ENCODE results near the gene CAMSAP1. TPM values are rescaled to one million over a fixed set of nuclear protein-coding genes. Genes with fewer than 3 reads are reported as not detected.

CAMSAP1 gene
- total and polyA plus RNA-seq, 9 of the 15 experiments (the other 6 are each of a cell fraction or from before 2014, with no cell fraction given): 1.5 to 28.8 (median 14.3) TPM

DNA sequence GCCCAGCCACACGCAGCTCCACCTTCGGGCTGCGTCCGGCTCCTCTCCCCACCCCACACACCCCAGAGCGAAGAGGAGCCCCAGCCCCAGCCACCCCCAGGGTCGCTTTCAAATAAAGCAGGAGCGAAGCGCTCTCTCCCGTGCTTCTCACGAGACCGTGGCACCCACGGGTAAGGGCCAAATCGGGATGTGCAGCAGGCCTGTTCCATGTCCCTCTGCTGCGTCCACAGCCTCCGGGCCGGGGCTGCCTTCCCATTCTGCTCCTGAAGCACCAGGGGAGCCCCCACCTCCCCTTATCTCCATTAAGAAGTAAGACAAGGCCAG, 145.5 kb downstream of the CAMSAP1 start:
- DNase-seq (ENCODE audit: extremely low read depth in 1 of 4, low spot score in 3 of 4): no peak
- in situ Hi-C loops (cut with MboI) (no loop called here), intact Hi-C loops (cut with micrococcal nuclease) (no loop called here)
- Histone ChIP-seq H3K27ac (ENCODE audit: extremely low read depth, low read depth, low read length) (no peak overlapping the region), H3K36me3 (ENCODE audit: control insufficient read depth, insufficient read depth, low read length) (no peaks in the 10 kb centered on the region), H3K4me2 (ENCODE audit: insufficient read depth, low read length) (no peak overlapping the region), H3K9me1 (ENCODE audit: control insufficient read depth, insufficient read depth, low read length) (no peaks in the 10 kb centered on the region), H2AFZ (ENCODE audit: low read depth, low read length) (no peak overlapping the region), H3K27me3 (ENCODE audit: control insufficient read depth in 2 of 2, insufficient read depth in 2 of 2, low read length in 2 of 2) (peaks cover 5 to 58% of the 10 kb centered on the region in 2 experiments; a peak in 4 of 5 replicates), H3K9me3 (replicated peaks; ENCODE audit: control insufficient read depth, insufficient read depth, low read depth, low read length) (peaks cover 3% of the 10 kb centered on the region; the same call in 1 of the 2 replicates), H3K4me1 (replicated peaks in 1 of 2; ENCODE audit: control insufficient read depth in 2 of 2, insufficient read depth in 2 of 2, low read length in 2 of 2) (peaks cover 0 to 26% of the 10 kb centered on the region in 2 experiments; a peak in 1 of 5 replicates), H3K79me2 (ENCODE audit: control insufficient read depth, insufficient read depth, low read length) (no peaks in the 10 kb centered on the region), H4K20me1 (replicated peaks; ENCODE audit: control insufficient read depth, insufficient read depth, low read length) (peaks cover 5% of the 10 kb centered on the region; the same call in 1 of the 2 replicates), H3K4me3 (no peak overlapping the region), H3K9ac (ENCODE audit: insufficient read depth in 1 of 2, low read depth in 2 of 2, low read length in 2 of 2) (no peak overlapping the region)
- no peak for FAIRE-seq
- ATAC-seq: no peak
- 9% methylated on average over 15 of the region's 16 CpGs for WGBS (ENCODE audit: insufficient coverage, low coverage, missing lambda C conversion rate)
- ChIA-PET CTCF (ENCODE audit: low intra/inter-chr PET ratio) (no interaction called here), POLR2A (no interaction called here)
- no TSS peak for BruUV-seq (replicated peaks)
- no peak for TF ChIP-seq ZNF384 (IDR thresholded peaks at IDR 0.05; ENCODE audit: low read depth, low read length)
- no peak for TF ChIP-seq ZNF589 (CRISPR knock-in tag; IDR thresholded peaks at IDR 0.05; ENCODE audit: low read depth)
- TF ChIP-seq ZNF707 (CRISPR knock-in tag; conservative IDR thresholded peaks at IDR 0.05): no peak
- TF ChIP-seq MLX (CRISPR knock-in tag; conservative IDR thresholded peaks at IDR 0.05): no peak
- TF ChIP-seq ZNF23 (CRISPR knock-in tag; IDR thresholded peaks at IDR 0.05): no peak
- TF ChIP-seq TAL1 (IDR thresholded peaks at IDR 0.05): no peak
- TF ChIP-seq RHOXF2B (CRISPR knock-in tag; conservative IDR thresholded peaks at IDR 0.05): no peak
- TF ChIP-seq, protein P1, sequence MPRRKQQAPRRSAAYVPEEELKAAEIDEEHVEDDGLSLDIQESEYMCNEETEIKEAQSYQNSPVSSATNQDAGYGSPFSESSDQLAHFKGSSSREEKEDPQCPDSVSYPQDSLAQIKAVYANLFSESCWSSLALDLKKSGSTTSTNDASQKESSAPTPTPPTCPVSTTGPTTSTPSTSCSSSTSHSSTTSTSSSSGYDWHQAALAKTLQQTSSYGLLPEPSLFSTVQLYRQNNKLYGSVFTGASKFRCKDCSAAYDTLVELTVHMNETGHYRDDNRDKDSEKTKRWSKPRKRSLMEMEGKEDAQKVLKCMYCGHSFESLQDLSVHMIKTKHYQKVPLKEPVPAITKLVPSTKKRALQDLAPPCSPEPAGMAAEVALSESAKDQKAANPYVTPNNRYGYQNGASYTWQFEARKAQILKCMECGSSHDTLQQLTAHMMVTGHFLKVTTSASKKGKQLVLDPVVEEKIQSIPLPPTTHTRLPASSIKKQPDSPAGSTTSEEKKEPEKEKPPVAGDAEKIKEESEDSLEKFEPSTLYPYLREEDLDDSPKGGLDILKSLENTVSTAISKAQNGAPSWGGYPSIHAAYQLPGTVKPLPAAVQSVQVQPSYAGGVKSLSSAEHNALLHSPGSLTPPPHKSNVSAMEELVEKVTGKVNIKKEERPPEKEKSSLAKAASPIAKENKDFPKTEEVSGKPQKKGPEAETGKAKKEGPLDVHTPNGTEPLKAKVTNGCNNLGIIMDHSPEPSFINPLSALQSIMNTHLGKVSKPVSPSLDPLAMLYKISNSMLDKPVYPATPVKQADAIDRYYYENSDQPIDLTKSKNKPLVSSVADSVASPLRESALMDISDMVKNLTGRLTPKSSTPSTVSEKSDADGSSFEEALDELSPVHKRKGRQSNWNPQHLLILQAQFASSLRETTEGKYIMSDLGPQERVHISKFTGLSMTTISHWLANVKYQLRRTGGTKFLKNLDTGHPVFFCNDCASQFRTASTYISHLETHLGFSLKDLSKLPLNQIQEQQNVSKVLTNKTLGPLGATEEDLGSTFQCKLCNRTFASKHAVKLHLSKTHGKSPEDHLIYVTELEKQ (CRISPR knock-in tag; IDR thresholded peaks at IDR 0.05): no peak
- TF ChIP-seq ZBTB49 (CRISPR knock-in tag; IDR thresholded peaks at IDR 0.05; ENCODE audit: borderline replicate concordance): no peak
- no peak for TF ChIP-seq CHCHD3 (CRISPR knock-in tag; IDR thresholded peaks at IDR 0.05)
- no peak for TF ChIP-seq ZNF76 (CRISPR knock-in tag; IDR thresholded peaks at IDR 0.05; ENCODE audit: borderline replicate concordance)
- TF ChIP-seq, protein P2, sequence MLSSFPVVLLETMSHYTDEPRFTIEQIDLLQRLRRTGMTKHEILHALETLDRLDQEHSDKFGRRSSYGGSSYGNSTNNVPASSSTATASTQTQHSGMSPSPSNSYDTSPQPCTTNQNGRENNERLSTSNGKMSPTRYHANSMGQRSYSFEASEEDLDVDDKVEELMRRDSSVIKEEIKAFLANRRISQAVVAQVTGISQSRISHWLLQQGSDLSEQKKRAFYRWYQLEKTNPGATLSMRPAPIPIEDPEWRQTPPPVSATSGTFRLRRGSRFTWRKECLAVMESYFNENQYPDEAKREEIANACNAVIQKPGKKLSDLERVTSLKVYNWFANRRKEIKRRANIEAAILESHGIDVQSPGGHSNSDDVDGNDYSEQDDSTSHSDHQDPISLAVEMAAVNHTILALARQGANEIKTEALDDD (IDR thresholded peaks at IDR 0.05): no peak
- TF ChIP-seq POLR2H (tag; IDR thresholded peaks at IDR 0.05; ENCODE audit: low read depth): no peak
- no peak for TF ChIP-seq MYNN (IDR thresholded peaks at IDR 0.05)
- no peak for TF ChIP-seq MYNN (CRISPR knock-in tag; IDR thresholded peaks at IDR 0.05)
